NT2/D1 (cell line): ENCODE data around the gene NUDT6.

Source experiments
- DNase-seq: peaks from one replicate; pipeline ENCODE4 v3.0.0-alpha.2; 2011; ENCODE audit warnings: low read depth, low spot score
- H3K27me3 ChIP-seq: 2 replicates; pipeline ENCODE4 v1.6.0; 2011; ENCODE audit warnings: mild to moderate bottlenecking; ENCODE audit not compliant: insufficient read length, insufficient read depth
- H3K36me3 ChIP-seq: 2 replicates; pipeline ENCODE4 v1.6.1; 2011; ENCODE audit warnings: mild to moderate bottlenecking, low read length, mixed read lengths; ENCODE audit not compliant: insufficient read depth, insufficient read length
- H3K4me1 ChIP-seq: 2 replicates; pipeline ENCODE4 v1.5.1; 2011; ENCODE audit not compliant: insufficient read depth, insufficient read length
- H3K4me3 ChIP-seq: 2 replicates; pipeline ENCODE4 v1.5.1; 2011; ENCODE audit warnings: low read depth; ENCODE audit not compliant: insufficient read length
- H3K9ac ChIP-seq: 2 replicates; pipeline ENCODE4 v1.6.0; 2011; ENCODE audit warnings: low read depth; ENCODE audit not compliant: insufficient read length
- H3K9me3 ChIP-seq: 2 replicates; pipeline ENCODE4 v1.5.1; 2011; ENCODE audit warnings: mild to moderate bottlenecking, low read length; ENCODE audit not compliant: insufficient read depth
- SUZ12 ChIP-seq: IDR thresholded peaks from 2 replicates; pipeline ENCODE4 v1.6.1; 2011; ENCODE audit not compliant: insufficient read length, insufficient read depth; ENCODE audit errors: extremely low read depth
- YY1 ChIP-seq: IDR thresholded peaks from 2 replicates; pipeline ENCODE4 v1.6.1; 2011; ENCODE audit not compliant: insufficient read length, insufficient read depth
- ZNF274 ChIP-seq: IDR thresholded peaks from 2 replicates; pipeline ENCODE4 v1.6.1; 2011; ENCODE audit warnings: mild to moderate bottlenecking, low read depth, low read length

NUDT6 gene

DNA sequence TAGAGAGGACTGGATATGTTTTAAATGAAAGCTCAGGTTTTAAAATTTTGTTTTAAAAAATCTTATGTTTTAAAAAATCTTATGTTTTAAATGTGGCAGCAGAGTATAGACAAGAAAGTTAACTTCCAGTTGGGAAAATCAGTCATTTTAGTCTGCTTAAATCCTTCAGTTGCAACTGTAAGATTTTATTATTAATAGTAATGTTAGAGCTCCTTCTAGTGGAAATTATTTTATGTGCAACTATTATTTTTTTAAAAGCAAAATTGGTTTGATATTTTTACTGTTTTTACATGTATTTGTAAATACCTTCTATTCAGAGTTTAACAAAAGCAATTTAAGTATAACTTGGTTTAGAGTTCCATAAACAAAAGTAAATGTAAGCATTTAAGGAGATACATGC, 8.5 kb upstream of the NUDT6 start:
- Histone ChIP-seq H3K9me3 (no peaks in the 10 kb centered on the region), H3K4me1 (no peaks in the 10 kb centered on the region), H3K4me3 (no peak overlapping the region), H3K27me3 (no peaks in the 10 kb centered on the region), H3K9ac (no peak overlapping the region), H3K36me3 (peaks cover 64% of the 10 kb centered on the region)
- DNase-seq, result no peak
- TF ChIP-seq YY1, result no peak
- TF ChIP-seq SUZ12, result no peak
- no peak for TF ChIP-seq ZNF274

DNA sequence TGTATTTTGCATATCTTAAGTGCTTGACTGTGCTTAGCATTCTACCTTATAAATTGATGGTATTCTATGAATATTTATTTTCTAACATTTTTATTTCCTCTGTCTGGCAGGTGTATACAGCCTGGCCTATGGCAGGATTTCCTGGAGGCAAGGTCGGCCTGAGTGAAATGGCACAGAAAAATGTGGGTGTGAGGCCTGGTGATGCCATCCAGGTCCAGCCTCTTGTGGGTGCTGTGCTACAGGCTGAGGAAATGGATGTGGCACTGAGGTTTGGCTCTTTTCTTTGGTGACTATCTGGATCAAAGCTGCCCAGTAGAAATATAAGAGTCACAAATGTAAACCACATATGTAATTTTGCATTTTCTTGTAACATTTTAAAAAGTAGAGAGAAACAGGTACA, 6.5 kb upstream of the NUDT6 start:
- Histone ChIP-seq H3K9ac (no peak overlapping the region), H3K9me3 (no peaks in the 10 kb centered on the region), H3K27me3 (no peaks in the 10 kb centered on the region), H3K4me1 (no peaks in the 10 kb centered on the region), H3K4me3 (no peak overlapping the region), H3K36me3 (peaks cover 47% of the 10 kb centered on the region)
- DNase-seq, result no peak
- no peak for TF ChIP-seq SUZ12
- no peak for TF ChIP-seq ZNF274
- TF ChIP-seq YY1, result no peak

DNA sequence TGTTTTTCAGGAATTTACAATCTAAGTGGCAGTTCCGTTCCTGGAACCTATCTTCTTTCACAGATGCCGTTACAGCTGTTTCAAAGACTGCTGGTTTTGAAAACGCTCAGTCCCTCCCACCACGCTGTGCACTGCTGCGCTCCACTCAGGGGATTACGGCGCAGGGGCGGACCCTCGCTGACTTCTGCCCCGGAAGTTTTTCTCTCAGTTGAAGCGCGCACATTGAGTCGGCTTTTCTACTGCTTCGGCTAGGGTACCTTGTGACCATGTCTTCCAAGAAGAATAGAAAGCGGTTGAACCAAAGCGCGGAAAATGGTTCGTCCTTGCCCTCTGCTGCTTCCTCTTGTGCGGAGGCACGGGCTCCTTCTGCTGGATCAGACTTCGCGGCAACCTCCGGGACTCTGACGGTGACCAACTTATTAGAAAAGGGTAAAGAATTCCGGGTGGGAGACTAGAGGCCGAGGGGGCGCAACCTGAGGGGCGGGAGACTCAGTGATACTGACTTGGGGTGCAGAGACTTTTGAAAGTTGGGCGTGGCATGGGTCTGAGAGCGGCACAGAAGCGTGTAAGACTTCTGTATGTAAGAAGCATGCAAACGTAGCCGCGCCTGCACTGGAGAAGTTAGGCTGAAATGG, 597 bp upstream of the NUDT6 start:
- DNase-seq, result peak; percentile 66
- Histone ChIP-seq H3K27me3 (no peaks in the 10 kb centered on the region), H3K9me3 (no peaks in the 10 kb centered on the region), H3K9ac (peak overlapping the region; percentile 92), H3K36me3 (peaks cover 2% of the 10 kb centered on the region), H3K4me3 (peak overlapping the region; percentile 84), H3K4me1 (no peaks in the 10 kb centered on the region)
- TF ChIP-seq ZNF274 (no peak), YY1 (no peak), SUZ12 (no peak)

DNA sequence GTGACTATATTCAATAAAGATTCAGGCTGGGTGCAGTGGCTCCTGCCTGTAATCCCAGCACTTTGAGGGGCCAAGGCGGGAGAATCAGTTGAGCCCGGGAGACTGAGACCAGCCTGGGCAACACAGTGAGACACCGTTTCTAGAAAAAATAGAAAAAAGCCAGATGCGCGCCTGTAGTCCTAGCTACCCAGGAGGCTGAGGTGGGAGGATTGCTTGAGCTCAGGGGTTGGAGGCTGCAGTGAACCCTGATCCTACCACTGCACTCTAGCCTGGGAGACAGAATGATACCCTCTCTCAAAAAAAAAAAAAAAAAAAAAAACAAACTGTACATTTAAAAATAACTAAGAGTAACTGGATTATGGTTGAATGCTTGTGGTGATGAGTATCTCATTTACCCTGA, 1.1 kb downstream of the NUDT6 start:
- H3K9me3 ChIP-seq, result no peaks in the 10 kb centered on the region
- no peaks in the 10 kb centered on the region for H3K4me1 ChIP-seq
- no peak for DNase-seq
- TF ChIP-seq SUZ12 (no peak), YY1 (no peak), ZNF274 (no peak)
- peak overlapping the region; percentile 84 for H3K4me3 ChIP-seq
- H3K27me3 ChIP-seq, result no peaks in the 10 kb centered on the region
- H3K9ac ChIP-seq, result no peak overlapping the region
- peaks cover 3% of the 10 kb centered on the region for H3K36me3 ChIP-seq

DNA sequence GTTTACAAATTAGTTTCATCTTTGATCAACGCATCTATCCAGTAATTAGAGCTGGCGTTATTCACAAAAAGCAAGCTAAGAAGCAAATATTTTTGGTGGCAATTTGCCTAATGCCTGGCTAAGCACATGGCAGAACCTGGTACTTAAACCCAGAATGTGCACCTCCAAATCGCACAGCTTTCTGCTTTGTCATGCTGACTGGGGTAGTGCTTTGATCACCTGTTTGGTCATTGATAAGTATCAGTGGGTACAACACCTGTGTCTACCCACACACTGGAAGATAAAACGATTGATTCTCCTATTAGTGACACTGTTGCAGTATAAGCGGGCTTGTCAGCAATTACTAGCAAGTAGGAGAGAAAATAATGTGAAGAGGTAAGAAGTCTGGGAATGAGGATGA, 1.9 kb downstream of the NUDT6 start:
- H3K4me1 ChIP-seq, result no peaks in the 10 kb centered on the region
- H3K9me3 ChIP-seq, result no peaks in the 10 kb centered on the region
- DNase-seq, result no peak
- no peaks in the 10 kb centered on the region for H3K27me3 ChIP-seq
- TF ChIP-seq SUZ12 (no peak), ZNF274 (no peak), YY1 (no peak)
- no peak overlapping the region for H3K9ac ChIP-seq
- no peak overlapping the region for H3K4me3 ChIP-seq
- peaks cover 7% of the 10 kb centered on the region for H3K36me3 ChIP-seq

DNA sequence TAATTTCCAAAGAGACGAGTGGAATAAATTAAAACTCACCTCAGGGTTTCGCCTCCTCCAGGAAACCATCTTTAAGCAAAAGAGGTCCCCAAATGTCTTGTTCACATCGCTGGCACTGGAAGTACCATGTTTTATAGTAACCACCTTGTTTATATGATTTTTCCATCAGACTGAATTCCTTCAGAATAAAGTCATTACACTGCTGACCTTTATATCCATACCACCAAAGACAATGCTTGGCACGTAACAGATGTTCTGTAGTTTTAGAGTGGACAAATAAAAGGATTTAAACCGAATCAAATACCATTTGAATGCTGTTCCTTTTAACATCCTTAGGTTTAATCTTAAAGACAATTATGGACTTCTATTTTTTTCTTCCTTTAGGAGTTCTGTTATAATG, 4.7 kb downstream of the NUDT6 start:
- no peak for TF ChIP-seq ZNF274
- no peak for DNase-seq
- no peaks in the 10 kb centered on the region for H3K4me1 ChIP-seq

DNA sequence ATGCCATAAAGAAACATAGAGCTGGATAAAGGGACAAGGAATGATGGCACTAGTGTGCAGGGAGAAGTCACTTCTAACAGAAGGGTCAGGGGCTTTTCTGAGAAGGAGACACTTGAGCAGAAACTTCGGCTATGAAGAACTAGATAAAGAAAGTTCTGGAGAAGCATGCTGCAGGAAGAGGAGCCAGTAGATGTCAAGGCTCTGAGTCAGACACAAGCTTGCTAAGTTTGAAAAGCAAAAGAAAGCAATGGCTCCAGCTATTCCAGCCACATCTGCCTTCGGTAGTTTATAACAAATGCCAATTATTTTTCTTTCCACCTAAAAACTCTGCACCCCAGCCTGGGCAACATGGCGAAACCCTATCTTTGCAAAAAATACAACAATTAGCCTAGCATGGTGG, 7.5 kb downstream of the NUDT6 start:
- H3K9ac ChIP-seq, result no peak overlapping the region
- H3K4me1 ChIP-seq, result no peaks in the 10 kb centered on the region
- no peak for TF ChIP-seq ZNF274
- no peak for TF ChIP-seq SUZ12
- TF ChIP-seq YY1, result no peak
- H3K27me3 ChIP-seq, result no peaks in the 10 kb centered on the region
- no peak overlapping the region for H3K4me3 ChIP-seq
- H3K9me3 ChIP-seq, result no peaks in the 10 kb centered on the region
- DNase-seq, result no peak
- H3K36me3 ChIP-seq, result peaks cover 10% of the 10 kb centered on the region

More for the DNA sequence above, 4.7 kb downstream of the NUDT6 start:
- H3K27me3 ChIP-seq, result no peaks in the 10 kb centered on the region
- H3K4me3 ChIP-seq, result no peak overlapping the region
- H3K36me3 ChIP-seq, result peaks cover 5% of the 10 kb centered on the region
- no peaks in the 10 kb centered on the region for H3K9me3 ChIP-seq
- no peak overlapping the region for H3K9ac ChIP-seq
